B cell (primary cell): ENCODE measurements around the gene ADGRE2. TPM values are rescaled to one million over a fixed set of nuclear protein-coding genes. Genes with fewer than 3 reads are reported as not detected.
"Not testable (repeated sequence)": the region's sequence is repeated elsewhere in the genome, so short reads cannot be mapped to it uniquely, and the experiment has no call there.

Experiments used
- ATAC-seq: fragments of 200-7000 bp; cut with Tn5 transposase; one replicate; pipeline ENCODE4 v1.10.0; 2021; ENCODE audit warnings: low read depth, mild to moderate bottlenecking, moderate number of reproducible peaks, moderate library complexity
- CTCF ChIA-PET: fragments of 350-600 bp; sonication (Branson Sonifier 250); formaldehyde crosslinking; loops from one replicate; lab custom pipeline; 2021; ENCODE audit warnings: antibody characterized with exemption, inconsistent platforms; lab: Charles Lee
- POLR2A ChIA-PET: fragments of 350-600 bp; sonication (Branson Sonifier 250); formaldehyde crosslinking; loops from one replicate; lab custom pipeline; 2021; ENCODE audit warnings: antibody characterized with exemption; lab: Charles Lee
- DNase-seq: peaks from one replicate; pipeline ENCODE4 v3.0.0; 2013
- H2AFZ ChIP-seq: 2 replicates; pipeline ENCODE4 v1.6.1; 2012; ENCODE audit warnings: mild to moderate bottlenecking, low read depth, low read length; ENCODE audit not compliant: insufficient read depth, poor library complexity, severe bottlenecking
- H3K27ac ChIP-seq, 2 donors: 1 replicate in 1 of 2; 2 replicates in 1 of 2; pipeline ENCODE4 v1.5.1; 2012 to 2013; ENCODE audit warnings: low read length in 2 of 2, mild to moderate bottlenecking in 2 of 2, moderate library complexity in 1 of 2
- H3K27me3 ChIP-seq, 4 experiments: fragments of 200-600 bp in 1 of 4; sonication (generic) in 1 of 4; replicated peaks in 1 of 4; 1 replicate in 2 of 4; 2 replicates in 2 of 4; pipeline versions ENCODE4 v1.6.1 to v1.7.0; 2013 to 2016; ENCODE audit warnings: low read length in 3 of 4, mild to moderate bottlenecking in 2 of 4, mixed read lengths in 1 of 4, moderate library complexity in 1 of 4; ENCODE audit not compliant: insufficient read depth in 4 of 4, control insufficient read depth in 3 of 4; ENCODE audit errors: control extremely low read depth in 1 of 4
- H3K36me3 ChIP-seq, 2 experiments: replicated peaks in 1 of 2; 1 replicate in 1 of 2; 2 replicates in 1 of 2; pipeline versions ENCODE4 v1.6.1 to v1.7.1; 2013; ENCODE audit warnings: low read length in 1 of 2; ENCODE audit not compliant: insufficient read depth in 2 of 2, control insufficient read depth in 1 of 2; ENCODE audit errors: control extremely low read depth in 1 of 2, extremely low read depth in 1 of 2
- H3K4me1 ChIP-seq, 2 donors: fragments of 200-600 bp in 1 of 2; sonication (generic) in 1 of 2; 1 replicate in 1 of 2; 2 replicates in 1 of 2; pipeline versions ENCODE4 v1.5.1 to v1.6.1; 2013 to 2017; ENCODE audit warnings: low read length in 2 of 2; ENCODE audit not compliant: control insufficient read depth in 2 of 2, insufficient read depth in 2 of 2
- H3K4me2 ChIP-seq: replicated peaks from 2 replicates; pipeline ENCODE3; 2012; ENCODE audit warnings: mild to moderate bottlenecking, low read depth, low read length; ENCODE audit not compliant: poor library complexity, severe bottlenecking
- H3K4me3 ChIP-seq, 5 experiments: fragments of 200-600 bp in 1 of 5; sonication (generic) in 1 of 5; 1 replicate in 3 of 5; 2 replicates in 2 of 5; pipeline versions ENCODE4 v1.5.1 to v1.7.0; 2011 to 2016; ENCODE audit warnings: low read length in 4 of 5, mild to moderate bottlenecking in 4 of 5, low read depth in 2 of 5, control low read depth in 1 of 5, moderate library complexity in 1 of 5; ENCODE audit not compliant: insufficient read depth in 1 of 5; ENCODE audit errors: control extremely low read depth in 1 of 5, extremely low read depth in 1 of 5
- H3K79me2 ChIP-seq: fragments of 200-600 bp; sonication (generic); one replicate; pipeline ENCODE4 v1.6.0; 2016; ENCODE audit warnings: low read length; ENCODE audit not compliant: control insufficient read depth, insufficient read depth
- H3K9ac ChIP-seq: fragments of 200-600 bp; sonication (generic); 2 replicates; pipeline ENCODE4 v1.6.1; 2017; ENCODE audit warnings: mild to moderate bottlenecking, low read length, moderate library complexity
- H3K9me3 ChIP-seq, 3 donors: one replicate each; pipeline versions ENCODE4 v1.6.1 to v1.7.1; 2013; ENCODE audit warnings: low read length in 2 of 3; ENCODE audit not compliant: control insufficient read depth in 2 of 3, insufficient read depth in 1 of 3; ENCODE audit errors: control extremely low read depth in 1 of 3
- H4K20me1 ChIP-seq: 2 replicates; pipeline ENCODE4 v1.6.0; 2012; ENCODE audit warnings: mild to moderate bottlenecking, low read length; ENCODE audit not compliant: insufficient read depth, control insufficient read depth, poor library complexity, severe bottlenecking
- H3K27ac Mint-ChIP-seq: one replicate; pipeline ENCODE4 v1.8.0; 2021; ENCODE audit warnings: mixed read lengths
- H3K27me3 Mint-ChIP-seq: one replicate; pipeline ENCODE4 v1.8.0; 2021; ENCODE audit warnings: mixed read lengths
- H3K4me1 Mint-ChIP-seq: one replicate; pipeline ENCODE4 v1.8.0; 2021; ENCODE audit warnings: mixed read lengths
- H3K4me3 Mint-ChIP-seq: one replicate; pipeline ENCODE4 v1.8.0; 2021; ENCODE audit warnings: mixed read lengths
- H3K9me3 Mint-ChIP-seq: one replicate; pipeline ENCODE4 v1.8.0; 2022; ENCODE audit warnings: mixed read lengths; ENCODE audit not compliant: insufficient read depth
- CTCF ChIP-seq: fragments of 200-600 bp; IDR thresholded peaks from one replicate; pipeline ENCODE4 v1.8.0; 2022; ENCODE audit warnings: antibody characterized with exemption, mild to moderate bottlenecking
- EZH2 ChIP-seq: IDR thresholded peaks from 2 replicates; pipeline ENCODE4 v1.6.1; 2012; ENCODE audit warnings: borderline replicate concordance, low read depth, mild to moderate bottlenecking, moderate library complexity, low read length; ENCODE audit not compliant: insufficient read depth, poor library complexity, severe bottlenecking
- WGBS: methylation state at CpG from one replicate; pipeline ENCODE4 v1.1.5; 2013; ENCODE audit warnings: missing lambda C conversion rate; ENCODE audit not compliant: insufficient coverage; 5-methylcytosine and 5-hydroxymethylcytosine counted together
- intact Hi-C: fragments of 100-400 bp; cut with micrococcal nuclease; formaldehyde crosslinking; loops from one replicate; pipeline ENCODE4 v1.10.0; 2022
- polyA plus RNA-seq: library from polyadenylated mRNA; depleted of rRNA; stranded (reverse); fragments of >200 nt; gene quantifications from 2 replicates; pipeline ENCODE4 v1.2.3, GENCODE V29; 2012
- total RNA-seq, 2 donors: library from RNA; stranded (reverse); fragments of 120-200 nt in 1 of 2; gene quantifications; 1 replicate in 1 of 2; 2 replicates in 1 of 2; pipeline versions ENCODE4 v1.2.3 to v1.2.4, GENCODE V29; 2013 to 2022

Gene ADGRE2
- total and polyA plus RNA-seq, 2 donors (not counting 1 experiment from before 2014, with no cell fraction given): 0.52 to 0.89 TPM

- H3K36me3 ChIP-seq, DNase-seq, H3K27ac ChIP-seq, intact Hi-C loops, H2AFZ ChIP-seq, H3K4me3 Mint-ChIP-seq, H3K9me3 Mint-ChIP-seq, POLR2A ChIA-PET, CTCF ChIA-PET, H4K20me1 ChIP-seq, H3K4me2 ChIP-seq, H3K27ac Mint-ChIP-seq, H3K4me3 ChIP-seq, H3K79me2 ChIP-seq, H3K9me3 ChIP-seq, H3K9ac ChIP-seq: not testable (repeated sequence)
- WGBS: 61% methylated on average over 4 of the region's 14 CpGs
- peaks cover 42% of the 10 kb centered on the region for H3K4me1 Mint-ChIP-seq
- peaks cover 13% of the 10 kb centered on the region for H3K27me3 Mint-ChIP-seq
- peaks cover 0 to 16% (median 2%) of the 10 kb centered on the region in 4 experiments for H3K27me3 ChIP-seq
- peaks cover 24 to 40% of the 10 kb centered on the region in 2 donors for H3K4me1 ChIP-seq
- ATAC-seq: peak; percentile 65
These were observed 2.4 kb upstream of the ADGRE2 start for GRCh38 chr19:14780622-14781225.

GRCh38 chr19:14779151-14779550 lies 791 bp upstream of the ADGRE2 start:
- peaks cover 0 to 12% (median 0%) of the 10 kb centered on the region in 3 donors for H3K9me3 ChIP-seq
- no peak overlapping the region for H2AFZ ChIP-seq
- no peak overlapping the region for H3K4me2 ChIP-seq
- TF ChIP-seq CTCF (no peak), EZH2 (no peak)
- WGBS: 100% methylated on average over 1 of the region's 5 CpGs
- POLR2A ChIA-PET: no interaction called here
- H3K36me3 ChIP-seq: no peaks in the 10 kb centered on the region
- Mint-ChIP-seq H3K4me1 (peaks cover 32% of the 10 kb centered on the region), H3K4me3 (no peak overlapping the region), H3K9me3 (no peaks in the 10 kb centered on the region), H3K27me3 (peaks cover 10% of the 10 kb centered on the region), H3K27ac (no peak overlapping the region)
- no peaks in the 10 kb centered on the region for H3K79me2 ChIP-seq
- H3K27ac ChIP-seq: no peak overlapping the region
- H4K20me1 ChIP-seq: no peaks in the 10 kb centered on the region
- no peak for ATAC-seq
- no peak overlapping the region for H3K4me3 ChIP-seq
- H3K27me3 ChIP-seq: peaks cover 0 to 20% (median 4%) of the 10 kb centered on the region in 4 experiments
- CTCF ChIA-PET: interaction anchor here (0.6 kb wide), 1 partner anchor 680 kb away, joined by 3 read pairs; no protein-coding TSS in a partner anchor
- peaks cover 13 to 31% of the 10 kb centered on the region in 2 donors for H3K4me1 ChIP-seq
- intact Hi-C loops: no loop called here
- H3K9ac ChIP-seq: no peak overlapping the region
- no peak for DNase-seq

GRCh38 chr19:14777645-14778044 lies 715 bp downstream of the ADGRE2 start:
- peaks cover 13% of the 10 kb centered on the region for H3K27me3 Mint-ChIP-seq

More at GRCh38 chr19:14777645-14778044, 715 bp downstream of the ADGRE2 start:
- H3K9me3 Mint-ChIP-seq, H2AFZ ChIP-seq, H4K20me1 ChIP-seq, H3K9ac ChIP-seq, H3K27ac Mint-ChIP-seq, H3K36me3 ChIP-seq, H3K4me2 ChIP-seq, intact Hi-C loops, H3K27ac ChIP-seq, DNase-seq, POLR2A ChIA-PET, H3K79me2 ChIP-seq, ATAC-seq, H3K4me3 ChIP-seq: not testable (repeated sequence)
- no CpG with 5 or more reads among the region's 4 CpGs for WGBS
- CTCF ChIA-PET: interaction anchor here (1.0 to 2.4 kb wide), 2 partner anchors 9 to 205 kb away, joined by 5 read pairs; no protein-coding TSS in a partner anchor
- H3K27me3 ChIP-seq: peaks cover 0 to 20% (median 4%) of the 10 kb centered on the region in 4 experiments
- H3K4me1 ChIP-seq: peaks cover 13 to 26% of the 10 kb centered on the region in 2 donors
- H3K4me1 Mint-ChIP-seq: peaks cover 22% of the 10 kb centered on the region
- H3K4me3 Mint-ChIP-seq: peak overlapping the region; percentile 54
- H3K9me3 ChIP-seq: peaks cover 0 to 12% (median 0%) of the 10 kb centered on the region in 3 donors
